Cardiac muscle cell (in vitro differentiated cells and primary cell): Measurements from ENCODE around the gene PLPP1. TPM values are rescaled to one million over a fixed set of nuclear protein-coding genes. Genes with fewer than 3 reads are reported as not detected.

Experiments used
- DNase-seq, 2 donors: peaks; one replicate each; pipeline versions ENCODE4 v3.0.0 to v3.0.0-alpha.2; 2010 to 2017; ENCODE audit warnings: low read depth in 1 of 2, low spot score in 1 of 2
- H3K27ac ChIP-seq: fragments of 200-600 bp; sonication (generic); 2 replicates; pipeline ENCODE4 v1.5.1; 2016
- H3K27me3 ChIP-seq: fragments of 200-600 bp; sonication (generic); 2 replicates; pipeline ENCODE4 v1.6.0; 2016; ENCODE audit warnings: control low read depth
- H3K36me3 ChIP-seq: fragments of 200-600 bp; sonication (generic); 2 replicates; pipeline ENCODE4 v1.5.1; 2016; ENCODE audit warnings: control low read depth
- H3K4me1 ChIP-seq: fragments of 200-600 bp; sonication (generic); 2 replicates; pipeline ENCODE4 v1.8.1; 2017; ENCODE audit warnings: low read depth, mild to moderate bottlenecking, mixed run types
- H3K4me3 ChIP-seq: fragments of 200-600 bp; sonication (generic); 2 replicates; pipeline ENCODE4 v1.5.1; 2016; ENCODE audit warnings: mild to moderate bottlenecking
- H3K9me3 ChIP-seq: fragments of 200-600 bp; sonication (generic); 2 replicates; pipeline ENCODE4 v1.5.1; 2017; ENCODE audit warnings: low read depth, mild to moderate bottlenecking, control low read depth
- CTCF ChIP-seq: IDR thresholded peaks from 2 replicates; pipeline ENCODE4 v1.5.1; 2012; ENCODE audit warnings: low read depth, mild to moderate bottlenecking, low read length
- polyA plus RNA-seq: library from polyadenylated mRNA; unstranded; fragments of >200 nt; fragmentation: Nextera tagmentation; extraction: Ambion mirVana; gene quantifications from 2 replicates; pipeline ENCODE4 v1.2.1, GENCODE V29; 2016
- total RNA-seq: library from RNA; depleted of rRNA; stranded (reverse); fragments of >200 nt; gene quantifications from 2 replicates; pipeline ENCODE4 v1.2.3, GENCODE V29; 2016

The PLPP1 gene
- total and polyA plus RNA-seq, 2 experiments from 2014 or later: 37.5 to 68.4 TPM

DNA sequence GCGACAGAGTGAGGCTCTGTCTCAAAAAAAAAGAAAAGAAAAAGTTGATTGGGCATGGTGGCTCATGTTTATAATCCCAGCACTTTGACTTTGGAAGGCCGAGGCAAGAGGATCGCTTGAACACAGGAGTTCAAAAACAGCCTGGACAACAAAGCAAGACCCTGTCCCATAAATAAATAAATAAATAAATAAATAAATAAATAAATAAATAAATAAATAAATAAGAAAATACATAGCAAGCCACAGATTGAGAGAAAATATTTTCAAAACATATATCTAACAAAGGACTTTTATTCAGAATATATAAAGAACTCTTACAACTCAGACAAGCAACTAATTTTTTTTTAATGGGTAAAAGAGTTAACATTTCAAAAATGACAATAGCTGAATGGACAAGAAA, 71.2 kb downstream of the PLPP1 start:
- Histone ChIP-seq H3K4me1 (peaks cover 9% of the 10 kb centered on the region), H3K27ac (no peak overlapping the region), H3K4me3 (no peak overlapping the region), H3K9me3 (no peaks in the 10 kb centered on the region), H3K36me3 (no peaks in the 10 kb centered on the region), H3K27me3 (no peaks in the 10 kb centered on the region)
- TF ChIP-seq CTCF: no peak
- no peak for DNase-seq

- H3K27me3 ChIP-seq: no peaks in the 10 kb centered on the region
- H3K9me3 ChIP-seq: no peaks in the 10 kb centered on the region
- no peaks in the 10 kb centered on the region for H3K36me3 ChIP-seq
- H3K27ac ChIP-seq: no peak overlapping the region
- DNase-seq: no peak
- no peak for TF ChIP-seq CTCF
- H3K4me3 ChIP-seq: no peak overlapping the region
- H3K4me1 ChIP-seq: no peaks in the 10 kb centered on the region
Observed at GRCh38 chr5:55459572-55459971, 75.2 kb downstream of the PLPP1 start.

DNA sequence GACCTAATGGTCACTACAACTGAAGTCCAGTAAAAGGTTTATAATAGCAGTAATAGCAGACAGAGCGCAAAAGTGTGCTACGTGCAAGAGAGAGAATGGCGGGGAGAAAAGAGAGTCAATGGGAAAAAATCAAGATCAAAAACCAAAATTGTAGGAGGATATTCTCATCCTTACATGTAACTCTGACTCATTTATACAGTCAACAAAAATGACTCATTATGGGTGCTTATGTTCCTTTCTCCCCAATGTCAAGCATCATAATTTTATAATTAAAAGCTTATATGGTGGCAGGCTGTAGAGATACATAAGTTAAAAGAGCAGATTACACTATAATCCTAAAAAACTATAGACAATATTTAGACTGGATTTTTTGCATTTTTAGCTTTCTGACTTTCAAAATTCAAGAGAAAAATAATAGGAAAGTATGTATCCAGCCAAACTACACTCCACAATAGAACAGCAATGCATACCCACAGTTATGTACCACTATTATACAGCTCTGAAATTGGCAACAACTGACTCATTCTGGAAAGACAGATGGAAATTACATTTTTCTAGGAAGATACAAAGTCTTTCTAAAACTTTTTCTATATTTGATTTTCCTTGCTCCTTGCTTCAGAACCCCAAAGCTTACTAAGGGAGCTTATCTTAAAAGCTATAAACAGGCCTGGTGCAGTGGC, 78.4 kb downstream of the PLPP1 start:
- H3K27ac ChIP-seq: no peak overlapping the region
- H3K4me1 ChIP-seq: no peaks in the 10 kb centered on the region
- no peaks in the 10 kb centered on the region for H3K9me3 ChIP-seq
- no peak overlapping the region for H3K4me3 ChIP-seq
- H3K36me3 ChIP-seq: no peaks in the 10 kb centered on the region
- DNase-seq: peak in 1 of 2 donors; percentile 25
- no peak for TF ChIP-seq CTCF
- H3K27me3 ChIP-seq: no peaks in the 10 kb centered on the region

DNA sequence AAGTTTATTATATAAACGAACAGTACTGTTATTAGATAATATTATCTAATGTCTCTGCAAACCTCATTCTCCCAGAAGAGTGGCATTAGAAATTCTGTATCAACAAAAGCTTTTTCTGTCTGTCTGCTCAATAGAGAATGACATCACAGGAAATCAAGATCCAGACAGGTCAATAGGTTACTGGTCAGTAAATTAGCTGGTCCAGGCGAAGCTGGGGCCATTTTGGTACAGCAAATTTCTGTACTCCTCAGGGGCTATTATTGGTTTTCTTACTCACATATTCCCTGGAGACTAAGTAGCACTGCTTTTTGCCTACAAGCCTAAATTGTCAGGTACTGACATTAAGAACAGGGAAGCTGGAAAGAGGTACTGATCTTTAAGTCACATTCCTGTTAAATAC, 80.5 kb downstream of the PLPP1 start:
- Histone ChIP-seq H3K36me3 (no peaks in the 10 kb centered on the region), H3K27me3 (no peaks in the 10 kb centered on the region), H3K9me3 (no peaks in the 10 kb centered on the region), H3K27ac (peak overlapping the region; percentile 55), H3K4me1 (peaks cover 17% of the 10 kb centered on the region), H3K4me3 (no peak overlapping the region)
- no peak for TF ChIP-seq CTCF
- no peak for DNase-seq

DNA sequence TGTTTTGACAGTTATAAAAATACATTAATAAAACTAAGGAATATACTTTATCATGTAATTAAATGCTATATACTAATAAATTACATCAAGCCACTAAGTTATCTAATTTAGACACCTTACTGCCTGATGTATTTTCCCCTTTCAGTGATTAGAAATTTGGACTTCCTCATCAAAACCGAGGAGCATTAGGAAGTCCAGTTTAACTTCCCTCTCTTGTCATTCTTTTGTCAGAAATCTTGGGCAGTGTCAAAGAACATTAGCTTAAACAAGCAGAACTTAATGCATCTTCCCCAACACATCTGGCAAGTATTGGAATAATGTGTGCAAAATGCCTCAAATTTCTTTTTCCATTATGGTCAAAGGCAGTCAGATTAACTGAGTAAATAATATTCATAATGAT, 81.6 kb downstream of the PLPP1 start:
- H3K36me3 ChIP-seq: no peaks in the 10 kb centered on the region
- no peak for DNase-seq
- no peaks in the 10 kb centered on the region for H3K9me3 ChIP-seq
- no peak for TF ChIP-seq CTCF
- H3K4me3 ChIP-seq: no peak overlapping the region
- peaks cover 22% of the 10 kb centered on the region for H3K4me1 ChIP-seq
- H3K27ac ChIP-seq: no peak overlapping the region
- no peaks in the 10 kb centered on the region for H3K27me3 ChIP-seq

GRCh38 chr5:55451976-55452375, 82.8 kb downstream of the PLPP1 start:
- TF ChIP-seq CTCF: no peak
- DNase-seq: no peak
- H3K27me3 ChIP-seq: no peaks in the 10 kb centered on the region
- H3K36me3 ChIP-seq: no peaks in the 10 kb centered on the region
- H3K9me3 ChIP-seq: no peaks in the 10 kb centered on the region
- peaks cover 31% of the 10 kb centered on the region for H3K4me1 ChIP-seq
- no peak overlapping the region for H3K27ac ChIP-seq
- no peak overlapping the region for H3K4me3 ChIP-seq
